PC-9 (cell line): ENCODE measurements around the gene RHBDL1. TPM values are rescaled to one million over a fixed set of nuclear protein-coding genes. Genes with fewer than 3 reads are reported as not detected.

Experiments
- BruUV-seq: library from RNA; stranded (reverse); fragments of 400-500 nt; replicated peaks from 2 replicates; lab custom pipeline; 2021; lab: Mats Ljungman, UMichigan
- CTCF ChIA-PET: fragments of 300-600 bp; sonication (Branson Sonifier 250); formaldehyde crosslinking; loops from one replicate; lab custom pipeline; 2022; ENCODE audit warnings: antibody characterized with exemption; lab: Charles Lee
- POLR2A ChIA-PET: fragments of 300-600 bp; sonication (Branson Sonifier 250); formaldehyde crosslinking; loops from one replicate; lab custom pipeline; 2022; ENCODE audit warnings: antibody characterized with exemption; ENCODE audit not compliant: unreplicated experiment; lab: Charles Lee
- DNase-seq, 2 experiments: peaks; one replicate each; pipeline versions ENCODE4 v3.0.0 to v3.0.0-alpha.2; 2015 to 2022; ENCODE audit warnings: mixed read lengths in 1 of 2
- H2AFZ ChIP-seq: fragments of 200-600 bp; sonication (generic); 2 replicates; pipeline ENCODE4 v1.8.1; 2017; ENCODE audit warnings: antibody characterized with exemption
- H3F3A ChIP-seq: fragments of 200-600 bp; sonication (generic); 2 replicates; pipeline ENCODE4 v1.8.1; 2017; ENCODE audit warnings: antibody characterized with exemption, mild to moderate bottlenecking, low read depth; ENCODE audit not compliant: insufficient read depth
- H3K27ac ChIP-seq: fragments of 200-600 bp; sonication (generic); 2 replicates; pipeline ENCODE4 v1.6.1; 2016; ENCODE audit warnings: mixed run types
- H3K27me3 ChIP-seq: fragments of 200-600 bp; sonication (generic); 2 replicates; pipeline ENCODE4 v1.6.1; 2016; ENCODE audit warnings: low read depth, mixed run types; ENCODE audit not compliant: insufficient read depth
- H3K36me3 ChIP-seq: fragments of 200-600 bp; sonication (generic); 2 replicates; pipeline ENCODE4 v1.6.1; 2016; ENCODE audit warnings: low read depth, mixed run types
- H3K4me1 ChIP-seq: fragments of 200-600 bp; sonication (generic); replicated peaks from 2 replicates; pipeline ENCODE4 v1.6.1; 2016; ENCODE audit warnings: mixed run types; ENCODE audit not compliant: insufficient read depth
- H3K4me2 ChIP-seq: fragments of 200-600 bp; sonication (generic); 2 replicates; pipeline ENCODE4 v1.6.1; 2017; ENCODE audit warnings: mixed run types
- H3K4me3 ChIP-seq: fragments of 200-600 bp; sonication (generic); 2 replicates; pipeline ENCODE4 v1.6.1; 2016; ENCODE audit warnings: mixed run types
- H3K79me2 ChIP-seq: fragments of 200-600 bp; sonication (generic); 2 replicates; pipeline ENCODE4 v1.6.1; 2017; ENCODE audit warnings: low read depth, mixed run types
- H3K9me2 ChIP-seq: fragments of 200-600 bp; sonication (generic); 2 replicates; pipeline ENCODE4 v1.8.1; 2017; ENCODE audit warnings: mild to moderate bottlenecking; ENCODE audit not compliant: insufficient read depth
- H3K9me3 ChIP-seq: fragments of 200-600 bp; sonication (generic); 2 replicates; pipeline ENCODE4 v1.8.1; 2016; ENCODE audit warnings: low read depth; ENCODE audit not compliant: insufficient read depth
- H4K20me1 ChIP-seq: fragments of 200-600 bp; sonication (generic); 2 replicates; pipeline ENCODE4 v1.8.1; 2017; ENCODE audit not compliant: insufficient read depth
- CTCF ChIP-seq: fragments of 200-600 bp; sonication (generic); conservative IDR thresholded peaks from 2 replicates; pipeline ENCODE4 v1.6.1; 2017; ENCODE audit warnings: mixed run types, antibody characterized with exemption, mild to moderate bottlenecking, moderate library complexity
- EZH2 ChIP-seq: fragments of 200-600 bp; sonication (generic); IDR thresholded peaks from 2 replicates; pipeline ENCODE4 v1.8.0; 2017; ENCODE audit warnings: antibody characterized with exemption, low read depth
- intact Hi-C: fragments of 100-400 bp; cut with micrococcal nuclease; formaldehyde crosslinking; loops from one replicate; pipeline ENCODE4 v1.10.0; 2022; ENCODE audit not compliant: unreplicated experiment
- total RNA-seq: library from RNA; stranded (reverse); gene quantifications from 2 replicates; pipeline ENCODE4 v1.2.3, GENCODE V29; 2021

Gene RHBDL1
- total RNA-seq, 1 experiment from 2014 or later = 18.1 TPM

GRCh38 chr16:659618-660017 lies 15.9 kb upstream of the RHBDL1 start:
- no peaks in the 10 kb centered on the region for H3K36me3 ChIP-seq
- TF ChIP-seq CTCF (no peak), EZH2 (no peak)
- H3F3A ChIP-seq = peaks cover 7% of the 10 kb centered on the region
- H3K4me2 ChIP-seq = no peak overlapping the region
- no peaks in the 10 kb centered on the region for H3K9me2 ChIP-seq
- H3K9me3 ChIP-seq = no peaks in the 10 kb centered on the region
- intact Hi-C loops = no loop called here
- ChIA-PET POLR2A (interaction anchor here (0.6 kb wide), 1 partner anchor 12 kb away, joined by 3 read pairs; no protein-coding TSS in a partner anchor), CTCF (no interaction called here)
- 0 out of 2 replicates have a peak, but pooled peaks cover 4% of the 10 kb centered on the region for H4K20me1 ChIP-seq
- H3K4me3 ChIP-seq = no peak overlapping the region
- no peak overlapping the region for H2AFZ ChIP-seq
- no peak overlapping the region for H3K27ac ChIP-seq
- peaks cover 7% of the 10 kb centered on the region; the same call in 1 of the 2 replicates for H3K4me1 ChIP-seq
- no peak for DNase-seq
- no TSS peak for BruUV-seq
- H3K27me3 ChIP-seq = no peaks in the 10 kb centered on the region
- H3K79me2 ChIP-seq = no peaks in the 10 kb centered on the region

- no TSS peak for BruUV-seq
- CTCF ChIA-PET = interaction anchor here (0.9 kb wide), 1 partner anchor 16 kb away, joined by 4 read pairs; the partner anchor contains the start of gene RHBDL1
- Histone ChIP-seq H3K4me3 (no peak overlapping the region), H3K4me2 (no peak overlapping the region), H3K27ac (no peak overlapping the region), H2AFZ (no peak overlapping the region), H3K9me3 (no peaks in the 10 kb centered on the region), H3K9me2 (no peaks in the 10 kb centered on the region), H3K36me3 (no peaks in the 10 kb centered on the region), H4K20me1 (0 out of 2 replicates have a peak, but pooled peaks cover 4% of the 10 kb centered on the region), H3F3A (peaks cover 7% of the 10 kb centered on the region), H3K27me3 (no peaks in the 10 kb centered on the region), H3K79me2 (no peaks in the 10 kb centered on the region), H3K4me1 (peaks cover 7% of the 10 kb centered on the region; the same call in 1 of the 2 replicates)
- intact Hi-C loops = no loop called here
- TF ChIP-seq CTCF (no peak), EZH2 (no peak)
- POLR2A ChIA-PET = interaction anchor here (0.5 to 0.6 kb wide), 3 partner anchors 12 to 101 kb away, joined by 3 to 4 read pairs (median 4); partner anchors contain the start of gene MSLN
- DNase-seq = no peak
Measured at GRCh38 chr16:660132-660458, 15.4 kb upstream of the RHBDL1 start.

- POLR2A ChIA-PET = interaction anchor here (0.5 to 0.8 kb wide), 4 partner anchors 13 to 100 kb away, joined by 3 to 4 read pairs (median 4); partner anchors contain the start of gene MSLN
- Histone ChIP-seq H3K4me2 (peak overlapping the region; percentile 33; the same call in 1 of the 2 replicates), H3K4me3 (no peak overlapping the region), H3K9me2 (no peaks in the 10 kb centered on the region), H3K9me3 (no peaks in the 10 kb centered on the region), H3K36me3 (no peaks in the 10 kb centered on the region), H3K79me2 (no peaks in the 10 kb centered on the region), H3K27ac (no peak overlapping the region), H3K4me1 (peaks cover 7% of the 10 kb centered on the region; the same call in 1 of the 2 replicates), H2AFZ (no peak overlapping the region), H3K27me3 (no peaks in the 10 kb centered on the region), H4K20me1 (0 out of 2 replicates have a peak, but pooled peaks cover 4% of the 10 kb centered on the region), H3F3A (peaks cover 7% of the 10 kb centered on the region)
- no TSS peak for BruUV-seq
- CTCF ChIA-PET = interaction anchor here (0.6 to 0.9 kb wide), 2 partner anchors 15 to 52 kb away, joined by 3 to 4 read pairs; partner anchors contain the start of gene RHBDL1
- intact Hi-C loops = no loop called here
- peak; percentile 70 to 87 for DNase-seq
- TF ChIP-seq CTCF (peak; percentile 52; the same call in 1 of the 2 replicates), EZH2 (no peak)
Measured at GRCh38 chr16:660459-661183, 14.8 kb upstream of the RHBDL1 start.
